Measurements from ENCODE around the gene TMLHE. TPM values are rescaled to one million over a fixed set of nuclear protein-coding genes. Genes with fewer than 3 reads are reported as not detected.
"Not testable (repeated sequence)": the region's sequence is repeated elsewhere in the genome, so short reads cannot be mapped to it uniquely, and the experiment has no call there.

TMLHE gene
- total RNA-seq, 3 donors from 2014 or later (not counting 1 experiment from before 2014, with no cell fraction given) = 12.9 to 18.5 (median 16.1) TPM

DNA sequence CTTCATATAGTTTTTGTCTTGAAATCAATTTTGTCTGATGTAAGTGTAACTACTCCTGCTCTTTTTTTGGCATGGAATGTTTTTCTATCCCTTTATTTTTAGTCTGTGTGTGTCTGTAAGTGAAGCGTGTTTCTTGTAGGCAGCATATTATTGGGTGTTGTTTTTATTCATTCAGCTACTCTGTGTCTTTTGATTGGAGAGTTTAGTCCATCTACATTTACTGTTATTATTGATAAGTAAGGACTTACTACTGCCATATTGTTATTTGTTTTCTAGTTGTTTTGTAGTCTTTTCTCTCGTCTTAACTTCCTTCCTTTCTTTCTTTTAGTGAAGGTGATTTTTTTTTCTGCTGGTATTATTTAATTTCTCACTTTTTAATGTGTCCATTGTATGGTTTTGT is 30.5 kb upstream of the TMLHE start:
- H3K36me3 ChIP-seq (ENCODE audit: control insufficient read depth, insufficient read depth, low read length) = no peaks in the 10 kb centered on the region
- H3K27ac ChIP-seq (ENCODE audit: low read length) = no peak overlapping the region
- DNase-seq (no peak), ATAC-seq (no peak)
- WGBS (ENCODE audit: insufficient coverage) = no CpG with 5 or more reads among the region's 2 CpGs
- peaks cover 2 to 22% of the 10 kb centered on the region in 2 donors for H3K27me3 Mint-ChIP-seq (ENCODE audit: low read depth in 2 of 2)
- H3K9me3 ChIP-seq (ENCODE audit: control insufficient read depth, insufficient read depth, low read length) = no peaks in the 10 kb centered on the region
- intact Hi-C loops (cut with micrococcal nuclease) = no loop called here
- no peaks in the 10 kb centered on the region for H3K27me3 ChIP-seq (ENCODE audit: control insufficient read depth, insufficient read depth, low read length)
- no peaks in the 10 kb centered on the region for H3K4me1 ChIP-seq (ENCODE audit: control insufficient read depth, insufficient read depth, low read length)
- no peaks in the 10 kb centered on the region for H3K36me3 Mint-ChIP-seq
- no peak overlapping the region for H3K4me3 ChIP-seq (ENCODE audit: low read length)
- no peak overlapping the region for H3K4me3 Mint-ChIP-seq
- H3K27ac Mint-ChIP-seq = no peak overlapping the region
- no peaks in the 10 kb centered on the region for H3K9me3 Mint-ChIP-seq
- TF ChIP-seq, protein P1, sequence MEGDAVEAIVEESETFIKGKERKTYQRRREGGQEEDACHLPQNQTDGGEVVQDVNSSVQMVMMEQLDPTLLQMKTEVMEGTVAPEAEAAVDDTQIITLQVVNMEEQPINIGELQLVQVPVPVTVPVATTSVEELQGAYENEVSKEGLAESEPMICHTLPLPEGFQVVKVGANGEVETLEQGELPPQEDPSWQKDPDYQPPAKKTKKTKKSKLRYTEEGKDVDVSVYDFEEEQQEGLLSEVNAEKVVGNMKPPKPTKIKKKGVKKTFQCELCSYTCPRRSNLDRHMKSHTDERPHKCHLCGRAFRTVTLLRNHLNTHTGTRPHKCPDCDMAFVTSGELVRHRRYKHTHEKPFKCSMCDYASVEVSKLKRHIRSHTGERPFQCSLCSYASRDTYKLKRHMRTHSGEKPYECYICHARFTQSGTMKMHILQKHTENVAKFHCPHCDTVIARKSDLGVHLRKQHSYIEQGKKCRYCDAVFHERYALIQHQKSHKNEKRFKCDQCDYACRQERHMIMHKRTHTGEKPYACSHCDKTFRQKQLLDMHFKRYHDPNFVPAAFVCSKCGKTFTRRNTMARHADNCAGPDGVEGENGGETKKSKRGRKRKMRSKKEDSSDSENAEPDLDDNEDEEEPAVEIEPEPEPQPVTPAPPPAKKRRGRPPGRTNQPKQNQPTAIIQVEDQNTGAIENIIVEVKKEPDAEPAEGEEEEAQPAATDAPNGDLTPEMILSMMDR (IDR thresholded peaks at IDR 0.05) = no peak
- peaks cover 5 to 6% of the 10 kb centered on the region in 2 donors for H3K4me1 Mint-ChIP-seq

DNA sequence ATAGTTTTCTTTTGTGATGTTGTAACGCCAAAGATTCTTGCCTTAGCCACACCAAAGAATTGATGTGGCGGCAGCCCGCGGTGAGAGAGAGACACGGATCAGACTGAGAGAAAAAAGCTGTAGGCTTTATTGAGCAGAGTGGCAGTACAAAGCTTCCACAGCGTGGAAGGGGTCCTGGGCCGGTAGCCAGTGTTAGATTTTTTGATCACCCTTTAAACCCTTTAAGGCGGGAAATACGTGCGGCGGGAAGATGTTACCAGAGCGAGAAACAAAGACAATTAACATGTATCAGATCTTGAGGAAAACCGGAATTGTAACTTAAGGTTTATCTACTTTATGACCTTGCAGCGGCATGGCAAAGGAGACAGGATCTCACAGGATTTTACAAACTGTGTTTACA is 28.6 kb upstream of the TMLHE start:
- H3K27me3 ChIP-seq (ENCODE audit: control insufficient read depth, insufficient read depth, low read length); H3K9me3 Mint-ChIP-seq; ATAC-seq; H3K27ac Mint-ChIP-seq; H3K4me1 ChIP-seq (ENCODE audit: control insufficient read depth, insufficient read depth, low read length); H3K36me3 ChIP-seq (ENCODE audit: control insufficient read depth, insufficient read depth, low read length); intact Hi-C loops (cut with micrococcal nuclease); DNase-seq; H3K4me3 ChIP-seq (ENCODE audit: low read length); H3K4me1 Mint-ChIP-seq; H3K9me3 ChIP-seq (ENCODE audit: control insufficient read depth, insufficient read depth, low read length); H3K27ac ChIP-seq (ENCODE audit: low read length); H3K36me3 Mint-ChIP-seq: not testable (repeated sequence)
- WGBS (ENCODE audit: insufficient coverage) = 66% methylated on average over 14 of the region's 14 CpGs
- H3K4me3 Mint-ChIP-seq = peak overlapping the region; percentile 65
- peaks cover 2 to 22% of the 10 kb centered on the region in 2 donors for H3K27me3 Mint-ChIP-seq (ENCODE audit: low read depth in 2 of 2)

DNA sequence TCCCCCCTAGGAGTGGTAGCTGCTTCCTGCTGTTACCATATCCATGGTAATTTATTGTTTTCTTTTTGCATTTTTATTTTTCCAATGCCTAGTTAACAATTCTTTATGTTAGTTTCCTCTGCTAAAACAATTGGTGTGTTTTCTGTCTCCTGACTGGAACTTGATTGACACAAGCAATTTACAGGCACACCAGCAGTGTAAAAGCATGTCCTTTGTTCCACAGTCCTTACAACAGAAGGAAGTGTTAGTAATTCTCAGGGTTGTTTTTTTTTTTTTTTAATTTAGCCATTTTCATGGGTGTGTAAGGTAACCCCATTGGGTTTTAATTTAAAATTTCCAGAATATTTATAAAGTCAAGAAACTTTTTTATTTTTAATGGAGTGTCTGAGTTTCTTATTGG is 25.0 kb upstream of the TMLHE start:
- intact Hi-C loops (cut with micrococcal nuclease) = no loop called here
- Histone ChIP-seq H3K36me3 (ENCODE audit: control insufficient read depth, insufficient read depth, low read length) (no peaks in the 10 kb centered on the region), H3K4me1 (ENCODE audit: control insufficient read depth, insufficient read depth, low read length) (no peaks in the 10 kb centered on the region), H3K27me3 (ENCODE audit: control insufficient read depth, insufficient read depth, low read length) (no peaks in the 10 kb centered on the region), H3K9me3 (ENCODE audit: control insufficient read depth, insufficient read depth, low read length) (no peaks in the 10 kb centered on the region), H3K4me3 (ENCODE audit: low read length) (no peak overlapping the region), H3K27ac (ENCODE audit: low read length) (no peak overlapping the region)
- Mint-ChIP-seq H3K4me3 (no peak overlapping the region), H3K36me3 (no peaks in the 10 kb centered on the region), H3K27me3 (ENCODE audit: low read depth in 2 of 2) (peaks cover 2 to 17% of the 10 kb centered on the region in 2 donors), H3K4me1 (peaks cover 7% of the 10 kb centered on the region in 2 donors), H3K27ac (no peak overlapping the region), H3K9me3 (no peaks in the 10 kb centered on the region)
- TF ChIP-seq, protein P1 (IDR thresholded peaks at IDR 0.05) = no peak
- DNase-seq (no peak), ATAC-seq (no peak)

DNA sequence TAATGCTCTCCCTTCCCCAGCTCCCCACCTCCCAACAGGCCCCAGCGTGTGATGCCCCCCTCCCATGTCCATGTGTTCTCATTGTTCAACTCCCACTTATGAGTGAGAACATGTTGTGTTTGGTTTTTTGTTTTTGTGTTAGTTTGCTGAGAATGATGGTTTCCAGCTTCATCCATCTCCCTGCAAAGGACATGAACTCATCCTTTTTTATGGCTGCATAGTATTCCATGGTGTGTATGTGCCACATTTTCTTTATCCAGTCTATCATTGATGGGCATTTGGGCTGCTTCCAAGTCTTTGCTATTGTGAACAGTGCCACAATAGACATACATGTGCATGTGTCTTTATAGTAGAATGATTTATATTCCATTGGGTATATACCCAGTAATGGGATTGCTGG is 22.3 kb upstream of the TMLHE start:
- Mint-ChIP-seq H3K4me1 (peaks cover 10% of the 10 kb centered on the region in 2 donors), H3K36me3 (peaks cover 11% of the 10 kb centered on the region)
- H3K4me3 ChIP-seq (ENCODE audit: low read length); H3K9me3 ChIP-seq (ENCODE audit: control insufficient read depth, insufficient read depth, low read length); DNase-seq; H3K27ac ChIP-seq (ENCODE audit: low read length); H3K27me3 Mint-ChIP-seq (ENCODE audit: low read depth in 2 of 2); H3K4me1 ChIP-seq (ENCODE audit: control insufficient read depth, insufficient read depth, low read length); H3K9me3 Mint-ChIP-seq; ATAC-seq; H3K4me3 Mint-ChIP-seq; intact Hi-C loops (cut with micrococcal nuclease); H3K27ac Mint-ChIP-seq; H3K36me3 ChIP-seq (ENCODE audit: control insufficient read depth, insufficient read depth, low read length); H3K27me3 ChIP-seq (ENCODE audit: control insufficient read depth, insufficient read depth, low read length): not testable (repeated sequence)
- no CpG with 5 or more reads among the region's 1 CpG for WGBS (ENCODE audit: insufficient coverage)

Data from natural killer cell (primary cell).